Stimulated activated CD4-positive, alpha-beta T cell treated with anti-CD3 and anti-CD28 coated beads, Interleukin-2, amount 100 ng/mL, for 48 hours (primary cell): ENCODE results near the gene GXYLT2.
"Not testable (repeated sequence)": the region's sequence is repeated elsewhere in the genome, so short reads cannot be mapped to it uniquely, and the experiment has no call there.

Source experiments
- DNase-seq, 2 donors: peaks; one replicate each; pipeline ENCODE4 v3.0.0-alpha.2; 2020

Gene GXYLT2

GRCh38 chr3:72892870-72893269, 5.0 kb downstream of the GXYLT2 start:
- no peak for DNase-seq

GRCh38 chr3:72894976-72895552, 7.2 kb downstream of the GXYLT2 start:
- DNase-seq, result no peak

- DNase-seq, result no peak
Observed at GRCh38 chr3:72896996-72897757, 9.3 kb downstream of the GXYLT2 start.

GRCh38 chr3:72897758-72898007, 9.8 kb downstream of the GXYLT2 start:
- DNase-seq, result no peak

- no peak for DNase-seq
Observed at GRCh38 chr3:72899349-72899765, 11.5 kb downstream of the GXYLT2 start.

GRCh38 chr3:72900048-72900447, 12.2 kb downstream of the GXYLT2 start:
- no peak for DNase-seq

- no peak for DNase-seq
Observed at GRCh38 chr3:72901840-72902239, 14.0 kb downstream of the GXYLT2 start.

GRCh38 chr3:72903004-72903403, 15.2 kb downstream of the GXYLT2 start:
- DNase-seq, result no peak

- DNase-seq, result no peak
Observed at GRCh38 chr3:72904163-72904562, 16.3 kb downstream of the GXYLT2 start.

- no peak for DNase-seq
Observed at GRCh38 chr3:72906154-72906553, 18.3 kb downstream of the GXYLT2 start.

- DNase-seq, result no peak
Observed at GRCh38 chr3:72907131-72907711, 19.4 kb downstream of the GXYLT2 start.

GRCh38 chr3:72907731-72908620, 20.1 kb downstream of the GXYLT2 start:
- no peak for DNase-seq

GRCh38 chr3:72909591-72909990, 21.7 kb downstream of the GXYLT2 start:
- no peak for DNase-seq

GRCh38 chr3:72912532-72912931, 24.7 kb downstream of the GXYLT2 start:
- no peak for DNase-seq

GRCh38 chr3:72914383-72914782, 26.5 kb downstream of the GXYLT2 start:
- no peak for DNase-seq

GRCh38 chr3:72916250-72916649, 28.4 kb downstream of the GXYLT2 start:
- DNase-seq, result no peak

GRCh38 chr3:72919520-72919919, 31.7 kb downstream of the GXYLT2 start:
- no peak for DNase-seq

GRCh38 chr3:72924055-72924454, 36.2 kb downstream of the GXYLT2 start:
- no peak for DNase-seq

GRCh38 chr3:72928781-72929735, 41.2 kb downstream of the GXYLT2 start:
- not testable (repeated sequence) for DNase-seq

GRCh38 chr3:72930754-72931153, 42.9 kb downstream of the GXYLT2 start:
- no peak for DNase-seq

- no peak for DNase-seq
Observed at GRCh38 chr3:72932416-72932815, 44.6 kb downstream of the GXYLT2 start.
